GM06990 (cell line): Measurements from ENCODE around the gene TM7SF2.

Source experiments
- DNase-seq: peaks from one replicate; pipeline ENCODE4 v3.0.0-alpha.2; 2011; ENCODE audit not compliant: insufficient read length; ENCODE audit errors: extremely low read depth
- H3K27me3 ChIP-seq: replicated peaks from 2 replicates; pipeline ENCODE4 v1.6.0; 2011; ENCODE audit warnings: low read length; ENCODE audit not compliant: control insufficient read depth, insufficient read depth
- H3K36me3 ChIP-seq: 2 replicates; pipeline ENCODE4 v1.5.1; 2011; ENCODE audit warnings: low read length; ENCODE audit not compliant: control insufficient read depth, insufficient read depth
- H3K4me3 ChIP-seq: replicated peaks from 2 replicates; pipeline ENCODE4 v1.5.1; 2011; ENCODE audit warnings: low read depth, mild to moderate bottlenecking, control low read depth, low read length
- TF ChIP-seq, protein P1 (sequence below): IDR thresholded peaks from 2 replicates; pipeline ENCODE4 v1.5.1; 2011; ENCODE audit warnings: low read length, control low read depth, mild to moderate bottlenecking, inconsistent platforms; ENCODE audit not compliant: insufficient read depth, poor library complexity, severe bottlenecking

Gene TM7SF2

DNA sequence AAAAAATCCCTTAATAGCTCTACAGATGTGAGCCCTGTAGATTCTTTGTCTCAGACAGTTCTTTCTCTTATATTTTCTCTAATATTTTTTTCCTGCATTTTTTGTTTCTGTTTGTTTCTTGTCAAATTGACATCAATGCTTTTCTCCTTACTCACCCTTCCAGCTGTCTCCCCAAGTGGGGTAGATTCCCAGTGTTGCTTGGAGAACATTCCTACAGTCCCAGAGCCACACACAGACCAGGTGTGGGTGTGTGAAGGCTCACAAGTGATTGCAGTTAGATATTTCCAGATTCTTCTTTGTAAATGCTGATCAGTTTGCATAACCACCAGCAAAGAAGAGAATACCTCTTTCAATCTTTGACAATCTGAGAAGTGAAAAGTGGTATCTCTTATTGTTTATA is 8.2 kb upstream of the TM7SF2 start:
- TF ChIP-seq, protein P1, sequence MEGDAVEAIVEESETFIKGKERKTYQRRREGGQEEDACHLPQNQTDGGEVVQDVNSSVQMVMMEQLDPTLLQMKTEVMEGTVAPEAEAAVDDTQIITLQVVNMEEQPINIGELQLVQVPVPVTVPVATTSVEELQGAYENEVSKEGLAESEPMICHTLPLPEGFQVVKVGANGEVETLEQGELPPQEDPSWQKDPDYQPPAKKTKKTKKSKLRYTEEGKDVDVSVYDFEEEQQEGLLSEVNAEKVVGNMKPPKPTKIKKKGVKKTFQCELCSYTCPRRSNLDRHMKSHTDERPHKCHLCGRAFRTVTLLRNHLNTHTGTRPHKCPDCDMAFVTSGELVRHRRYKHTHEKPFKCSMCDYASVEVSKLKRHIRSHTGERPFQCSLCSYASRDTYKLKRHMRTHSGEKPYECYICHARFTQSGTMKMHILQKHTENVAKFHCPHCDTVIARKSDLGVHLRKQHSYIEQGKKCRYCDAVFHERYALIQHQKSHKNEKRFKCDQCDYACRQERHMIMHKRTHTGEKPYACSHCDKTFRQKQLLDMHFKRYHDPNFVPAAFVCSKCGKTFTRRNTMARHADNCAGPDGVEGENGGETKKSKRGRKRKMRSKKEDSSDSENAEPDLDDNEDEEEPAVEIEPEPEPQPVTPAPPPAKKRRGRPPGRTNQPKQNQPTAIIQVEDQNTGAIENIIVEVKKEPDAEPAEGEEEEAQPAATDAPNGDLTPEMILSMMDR, result no peak

DNA sequence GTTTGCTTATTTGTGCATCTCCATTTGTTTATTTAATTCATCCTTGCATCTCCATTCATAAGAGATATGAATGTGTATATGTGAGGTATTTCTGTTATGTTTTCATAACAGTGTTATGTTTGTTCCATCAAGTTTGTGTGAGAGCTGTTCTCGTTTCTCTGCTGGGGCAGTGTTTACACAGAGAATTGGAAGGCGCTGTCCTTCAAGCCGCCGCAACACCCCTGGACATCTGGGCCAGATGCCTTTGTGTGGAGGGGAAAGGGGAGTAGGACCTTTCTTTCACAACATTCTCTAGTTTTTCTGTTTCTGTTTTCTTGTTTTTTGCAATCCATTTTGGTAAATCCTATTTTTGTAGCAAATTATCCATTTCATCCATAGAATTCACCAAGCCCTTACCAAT is 7.0 kb upstream of the TM7SF2 start:
- Histone ChIP-seq H3K36me3 (peaks cover 6% of the 10 kb centered on the region), H3K27me3 (no peaks in the 10 kb centered on the region), H3K4me3 (no peak overlapping the region)
- TF ChIP-seq, protein P1, result no peak
- no peak for DNase-seq

More for the DNA sequence above, 8.2 kb upstream of the TM7SF2 start:
- no peak for DNase-seq
- Histone ChIP-seq H3K36me3 (peaks cover 3% of the 10 kb centered on the region), H3K27me3 (no peaks in the 10 kb centered on the region), H3K4me3 (no peak overlapping the region)

DNA sequence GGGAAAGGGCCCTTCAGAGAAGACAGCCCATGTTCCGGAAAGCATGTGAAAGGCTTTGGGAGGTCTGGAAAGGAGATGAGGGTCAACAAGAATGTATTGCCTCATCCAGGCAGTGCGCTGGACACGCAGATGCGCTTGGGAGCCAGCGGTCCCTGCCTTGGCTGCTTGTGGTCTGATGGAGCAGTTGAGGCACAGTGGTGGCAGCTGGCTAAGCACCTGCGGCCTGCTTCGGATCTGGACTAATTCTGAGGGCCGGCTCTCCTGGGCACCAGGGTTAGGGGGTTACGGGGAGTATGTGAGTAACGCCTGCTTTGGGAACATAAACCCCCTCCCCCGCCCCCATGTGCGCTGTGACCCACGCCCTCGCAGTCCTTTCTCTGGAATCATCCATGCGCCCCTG is 4.6 kb upstream of the TM7SF2 start:
- Histone ChIP-seq H3K36me3 (peaks cover 6% of the 10 kb centered on the region), H3K4me3 (no peak overlapping the region), H3K27me3 (no peaks in the 10 kb centered on the region)
- no peak for DNase-seq
- TF ChIP-seq, protein P1, result no peak

DNA sequence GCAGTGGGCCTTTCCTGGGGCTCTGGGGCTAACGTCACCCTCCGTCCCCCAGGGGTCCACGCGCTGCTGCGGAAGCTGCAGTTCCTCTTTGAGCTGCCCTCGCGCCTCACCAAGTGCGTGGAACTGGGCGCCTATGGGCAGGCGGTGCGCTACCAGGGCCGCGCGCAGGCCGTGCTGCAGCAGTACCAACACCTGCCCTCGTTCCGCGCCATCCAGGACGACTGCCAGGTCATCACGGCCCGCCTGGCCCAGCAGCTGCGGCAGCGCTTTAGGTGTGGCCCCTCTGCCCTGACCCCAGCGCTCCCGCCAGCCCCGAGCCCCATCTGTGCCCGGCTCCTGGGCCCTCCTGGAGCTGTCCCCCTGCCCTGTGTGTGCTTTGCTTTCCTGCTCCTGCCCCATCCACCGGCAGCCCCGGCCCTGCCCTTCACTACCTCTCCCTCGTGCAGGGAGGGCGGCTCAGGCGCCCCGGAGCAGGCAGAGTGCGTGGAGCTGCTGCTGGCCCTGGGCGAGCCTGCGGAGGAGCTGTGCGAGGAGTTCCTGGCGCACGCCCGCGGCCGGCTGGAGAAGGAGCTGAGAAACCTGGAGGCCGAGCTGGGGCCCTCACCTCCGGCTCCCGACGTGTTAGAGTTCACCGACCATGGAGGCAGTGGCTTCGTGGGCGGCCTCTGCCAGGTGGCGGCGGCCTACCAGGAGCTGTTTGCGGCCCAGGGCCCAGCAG is 3.8 kb upstream of the TM7SF2 start:
- H3K36me3 ChIP-seq, result peaks cover 6% of the 10 kb centered on the region

DNA sequence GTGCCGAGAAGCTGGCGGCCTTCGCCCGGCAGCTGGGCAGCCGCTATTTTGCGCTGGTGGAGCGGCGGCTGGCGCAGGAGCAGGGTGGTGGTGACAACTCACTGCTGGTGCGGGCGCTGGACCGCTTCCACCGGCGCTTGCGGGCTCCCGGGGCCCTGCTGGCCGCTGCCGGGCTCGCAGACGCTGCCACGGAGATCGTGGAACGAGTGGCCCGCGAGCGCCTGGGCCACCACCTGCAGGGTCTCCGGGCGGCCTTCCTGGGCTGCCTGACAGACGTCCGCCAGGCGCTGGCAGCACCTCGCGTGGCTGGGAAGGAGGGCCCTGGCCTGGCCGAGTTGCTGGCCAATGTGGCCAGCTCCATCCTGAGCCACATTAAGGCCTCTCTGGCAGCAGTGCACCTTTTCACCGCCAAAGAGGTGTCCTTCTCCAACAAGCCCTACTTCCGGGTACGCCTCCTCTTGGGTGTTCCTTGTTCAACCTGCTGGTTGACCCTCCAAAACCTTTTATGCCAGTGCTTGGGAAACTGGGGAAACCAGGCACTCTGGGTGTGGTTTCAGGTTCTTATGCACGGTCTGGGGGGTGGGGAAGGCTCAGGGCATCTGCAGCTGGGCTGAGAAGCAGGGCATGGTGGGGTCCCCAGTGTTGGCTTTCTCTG is 3.1 kb upstream of the TM7SF2 start:
- Histone ChIP-seq H3K36me3 (peaks cover 6% of the 10 kb centered on the region), H3K4me3 (no peak overlapping the region), H3K27me3 (no peaks in the 10 kb centered on the region)
- no peak for DNase-seq
- TF ChIP-seq, protein P1, result no peak

More for the DNA sequence above, 3.8 kb upstream of the TM7SF2 start:
- TF ChIP-seq, protein P1, result no peak
- DNase-seq, result no peak
- Histone ChIP-seq H3K27me3 (no peaks in the 10 kb centered on the region), H3K4me3 (no peak overlapping the region)
